H9 (cell line): ENCODE measurements around the gene BUB3. TPM values are rescaled to one million over a fixed set of nuclear protein-coding genes. Genes with fewer than 3 reads are reported as not detected.

ENCODE experiments used
- DNase-seq: peaks from one replicate; pipeline ENCODE4 v3.0.0-alpha.2; 2017
- H2AFZ ChIP-seq: one replicate; pipeline ENCODE4 v1.6.1; 2013; ENCODE audit warnings: mild to moderate bottlenecking, low read length, control low read depth, moderate library complexity
- H2AK5ac ChIP-seq: 2 replicates; pipeline ENCODE4 v1.6.1; 2013; ENCODE audit warnings: low read length, control low read depth, mixed read lengths; ENCODE audit not compliant: insufficient read length
- H2BK120ac ChIP-seq: one replicate; pipeline ENCODE4 v1.6.1; 2013; ENCODE audit warnings: low read depth, mild to moderate bottlenecking, low read length, control low read depth, inconsistent platforms; ENCODE audit not compliant: poor library complexity, severe bottlenecking
- H2BK12ac ChIP-seq: 2 replicates; pipeline ENCODE4 v1.6.1; 2013; ENCODE audit warnings: low read length, control low read depth, mixed read lengths, low read depth; ENCODE audit not compliant: insufficient read length
- H2BK15ac ChIP-seq: 2 replicates; pipeline ENCODE4 v1.6.1; 2013; ENCODE audit warnings: low read depth, low read length, control low read depth
- H2BK20ac ChIP-seq: one replicate; pipeline ENCODE4 v1.6.1; 2013; ENCODE audit warnings: low read depth, mild to moderate bottlenecking, low read length, control low read depth, inconsistent platforms; ENCODE audit not compliant: poor library complexity, severe bottlenecking
- H2BK5ac ChIP-seq: 2 replicates; pipeline ENCODE4 v1.6.1; 2013; ENCODE audit warnings: low read length, control low read depth, mixed read lengths; ENCODE audit not compliant: insufficient read length
- H3K14ac ChIP-seq: 2 replicates; pipeline ENCODE4 v1.6.1; 2013; ENCODE audit warnings: low read length, control low read depth; ENCODE audit not compliant: insufficient read depth
- H3K18ac ChIP-seq: 2 replicates; pipeline ENCODE4 v1.6.1; 2013; ENCODE audit warnings: low read depth, mild to moderate bottlenecking, mixed read lengths, low read length, control low read depth; ENCODE audit not compliant: insufficient read length
- H3K23ac ChIP-seq: 2 replicates; pipeline ENCODE4 v1.6.1; 2013; ENCODE audit warnings: low read length, control low read depth, mixed read lengths, low read depth; ENCODE audit not compliant: insufficient read length
- H3K23me2 ChIP-seq: 2 replicates; pipeline ENCODE4 v1.6.1; 2013; ENCODE audit warnings: low read depth, mild to moderate bottlenecking, mixed read lengths, low read length, control low read depth; ENCODE audit not compliant: insufficient read length, poor library complexity, severe bottlenecking
- H3K27ac ChIP-seq: 2 replicates; pipeline ENCODE4 v1.5.1; 2013; ENCODE audit warnings: low read length, control low read depth, mixed read lengths, low read depth; ENCODE audit not compliant: insufficient read length
- H3K27me3 ChIP-seq: 2 replicates; pipeline ENCODE4 v1.6.1; 2013; ENCODE audit warnings: low read length, control low read depth, inconsistent platforms; ENCODE audit not compliant: insufficient read depth
- H3K4ac ChIP-seq: 2 replicates; pipeline ENCODE4 v1.6.1; 2013; ENCODE audit warnings: low read depth, mild to moderate bottlenecking, control low read depth, inconsistent platforms, low read length, moderate library complexity
- H3K4me1 ChIP-seq: 2 replicates; pipeline ENCODE4 v1.6.1; 2013; ENCODE audit warnings: low read length, control low read depth, inconsistent platforms; ENCODE audit not compliant: insufficient read depth
- H3K4me2 ChIP-seq: 2 replicates; pipeline ENCODE4 v1.6.1; 2013; ENCODE audit warnings: low read length, control low read depth, mixed read lengths; ENCODE audit not compliant: insufficient read length, insufficient read depth
- H3K56ac ChIP-seq: 2 replicates; pipeline ENCODE4 v1.6.1; 2013; ENCODE audit warnings: low read depth, mild to moderate bottlenecking, mixed read lengths, low read length, control low read depth; ENCODE audit not compliant: insufficient read length
- H3K79me1 ChIP-seq: 2 replicates; pipeline ENCODE4 v1.6.1; 2013; ENCODE audit warnings: low read depth, mild to moderate bottlenecking, moderate library complexity, low read length, control low read depth, inconsistent platforms; ENCODE audit not compliant: insufficient read depth, poor library complexity, severe bottlenecking
- H3K79me2 ChIP-seq: 2 replicates; pipeline ENCODE4 v1.6.1; 2013; ENCODE audit warnings: low read length, control low read depth, inconsistent platforms; ENCODE audit not compliant: insufficient read depth
- H3K9ac ChIP-seq: 2 replicates; pipeline ENCODE4 v1.6.1; 2013; ENCODE audit warnings: low read length, control low read depth, mixed read lengths; ENCODE audit not compliant: insufficient read length; ENCODE audit errors: extremely low read depth
- H3K9me3 ChIP-seq: one replicate; pipeline ENCODE4 v1.6.1; 2013; ENCODE audit warnings: low read depth, low read length, inconsistent platforms; ENCODE audit not compliant: control insufficient read depth
- H3T11ph ChIP-seq: one replicate; pipeline ENCODE4 v1.6.1; 2013; ENCODE audit warnings: mild to moderate bottlenecking, low read length, control low read depth, inconsistent platforms
- H4K20me1 ChIP-seq: one replicate; pipeline ENCODE4 v1.6.1; 2013; ENCODE audit not compliant: control insufficient read depth, insufficient read length, insufficient read depth
- H4K5ac ChIP-seq: 2 replicates; pipeline ENCODE4 v1.6.1; 2013; ENCODE audit warnings: low read depth, mild to moderate bottlenecking, mixed read lengths, low read length, control low read depth; ENCODE audit not compliant: insufficient read length
- H4K8ac ChIP-seq: replicated peaks from 2 replicates; pipeline ENCODE4 v1.6.1; 2013; ENCODE audit warnings: low read length, control low read depth, mixed read lengths, low read depth; ENCODE audit not compliant: insufficient read length
- H4K91ac ChIP-seq: 2 replicates; pipeline ENCODE4 v1.6.1; 2013; ENCODE audit warnings: low read depth, mild to moderate bottlenecking, moderate library complexity, mixed read lengths, low read length, control low read depth; ENCODE audit not compliant: insufficient read length
- H3K27ac Mint-ChIP-seq, 3 experiments: 2 replicates in 2 of 3; 3 replicates in 1 of 3; pipeline ENCODE4 v1.8.0; 2020 to 2021; ENCODE audit warnings: mixed read lengths in 3 of 3, mild to moderate bottlenecking in 1 of 3, moderate library complexity in 1 of 3
- H3K27me3 Mint-ChIP-seq: 2 replicates; pipeline ENCODE4 v1.8.0; 2021; ENCODE audit warnings: low read depth, mild to moderate bottlenecking, moderate library complexity, mixed read lengths
- H3K36me3 Mint-ChIP-seq, 3 experiments: 2 replicates in 2 of 3; 3 replicates in 1 of 3; pipeline ENCODE4 v1.8.0; 2020 to 2021; ENCODE audit warnings: low read depth in 3 of 3, mixed read lengths in 3 of 3; ENCODE audit not compliant: insufficient read depth in 1 of 3
- H3K4me1 Mint-ChIP-seq, 2 experiments: 2 replicates each; pipeline ENCODE4 v1.8.0; 2020; ENCODE audit warnings: mixed read lengths in 2 of 2
- H3K4me3 Mint-ChIP-seq, 2 experiments: 2 replicates in 1 of 2; 3 replicates in 1 of 2; pipeline ENCODE4 v1.8.0; 2020 to 2021; ENCODE audit warnings: mild to moderate bottlenecking in 2 of 2, mixed read lengths in 2 of 2, moderate library complexity in 1 of 2
- H3K9me3 Mint-ChIP-seq, 2 experiments: 2 replicates in 1 of 2; 3 replicates in 1 of 2; pipeline ENCODE4 v1.8.0; 2020; ENCODE audit warnings: mild to moderate bottlenecking in 2 of 2, mixed read lengths in 2 of 2, moderate library complexity in 1 of 2
- WGBS: extraction: QIAGEN DNeasy Blood & Tissue Kit; methylation state at CpG from one replicate; pipeline ENCODE4 v1.1.7; 2013; ENCODE audit warnings: missing lambda C conversion rate, low lambda C conversion rate, mixed read lengths; ENCODE audit not compliant: insufficient read length; ENCODE audit errors: extremely low coverage; 5-methylcytosine and 5-hydroxymethylcytosine counted together
- total RNA-seq: library from RNA; stranded (reverse); gene quantifications from 2 replicates; pipeline ENCODE4 v1.2.1, GENCODE V29; 2021
- TF ChIP-seq, protein P1 (sequence below): fragments of 200-600 bp; sonication (generic); conservative IDR thresholded peaks from 3 replicates; pipeline ENCODE4 v1.8.0; 2021; ENCODE audit warnings: antibody characterized with exemption, mild to moderate bottlenecking

Gene BUB3
- total RNA-seq, 1 experiment from 2014 or later, result 200 TPM

GRCh38 chr10:123205041-123205440 is 50.8 kb downstream of the BUB3 start:
- H4K5ac ChIP-seq, result no peak overlapping the region
- H2BK12ac ChIP-seq, result no peak overlapping the region
- H3K9me3 Mint-ChIP-seq, result peaks cover 8 to 9% of the 10 kb centered on the region in 2 experiments; a peak in 4 of 5 replicates
- no peak overlapping the region for H2AFZ ChIP-seq
- H3K79me2 ChIP-seq, result no peaks in the 10 kb centered on the region
- no peaks in the 10 kb centered on the region for H3K27me3 ChIP-seq
- H2BK20ac ChIP-seq, result no peak overlapping the region
- no peak overlapping the region for H3T11ph ChIP-seq
- H4K8ac ChIP-seq, result no peak overlapping the region
- WGBS, result no CpG with 5 or more reads among the region's 3 CpGs
- no peaks in the 10 kb centered on the region for H4K20me1 ChIP-seq
- H3K9ac ChIP-seq, result no peak overlapping the region
- H3K23me2 ChIP-seq, result no peaks in the 10 kb centered on the region
- H4K91ac ChIP-seq, result no peak overlapping the region
- no peak overlapping the region for H3K14ac ChIP-seq
- H3K4me3 Mint-ChIP-seq, result no peak overlapping the region
- H2BK5ac ChIP-seq, result no peak overlapping the region
- H2BK15ac ChIP-seq, result no peak overlapping the region
- no peaks in the 10 kb centered on the region for H3K4me1 ChIP-seq
- DNase-seq, result no peak
- no peaks in the 10 kb centered on the region for H3K79me1 ChIP-seq
- H3K27me3 Mint-ChIP-seq, result no peaks in the 10 kb centered on the region
- no peak overlapping the region for H3K27ac Mint-ChIP-seq
- H3K9me3 ChIP-seq, result no peaks in the 10 kb centered on the region
- peaks cover 0 to 11% (median 10%) of the 10 kb centered on the region in 3 experiments; a peak in 5 of 7 replicates for H3K36me3 Mint-ChIP-seq
- peaks cover 12 to 15% of the 10 kb centered on the region in 2 experiments for H3K4me1 Mint-ChIP-seq
- H3K4me2 ChIP-seq, result no peak overlapping the region
- H2BK120ac ChIP-seq, result no peak overlapping the region
- no peak overlapping the region for H2AK5ac ChIP-seq
- H3K23ac ChIP-seq, result no peak overlapping the region
- TF ChIP-seq, protein P1, sequence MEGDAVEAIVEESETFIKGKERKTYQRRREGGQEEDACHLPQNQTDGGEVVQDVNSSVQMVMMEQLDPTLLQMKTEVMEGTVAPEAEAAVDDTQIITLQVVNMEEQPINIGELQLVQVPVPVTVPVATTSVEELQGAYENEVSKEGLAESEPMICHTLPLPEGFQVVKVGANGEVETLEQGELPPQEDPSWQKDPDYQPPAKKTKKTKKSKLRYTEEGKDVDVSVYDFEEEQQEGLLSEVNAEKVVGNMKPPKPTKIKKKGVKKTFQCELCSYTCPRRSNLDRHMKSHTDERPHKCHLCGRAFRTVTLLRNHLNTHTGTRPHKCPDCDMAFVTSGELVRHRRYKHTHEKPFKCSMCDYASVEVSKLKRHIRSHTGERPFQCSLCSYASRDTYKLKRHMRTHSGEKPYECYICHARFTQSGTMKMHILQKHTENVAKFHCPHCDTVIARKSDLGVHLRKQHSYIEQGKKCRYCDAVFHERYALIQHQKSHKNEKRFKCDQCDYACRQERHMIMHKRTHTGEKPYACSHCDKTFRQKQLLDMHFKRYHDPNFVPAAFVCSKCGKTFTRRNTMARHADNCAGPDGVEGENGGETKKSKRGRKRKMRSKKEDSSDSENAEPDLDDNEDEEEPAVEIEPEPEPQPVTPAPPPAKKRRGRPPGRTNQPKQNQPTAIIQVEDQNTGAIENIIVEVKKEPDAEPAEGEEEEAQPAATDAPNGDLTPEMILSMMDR, result no peak
- no peak overlapping the region for H3K27ac ChIP-seq
- H3K4ac ChIP-seq, result no peak overlapping the region
- H3K18ac ChIP-seq, result no peak overlapping the region
- no peak overlapping the region for H3K56ac ChIP-seq
